Bronchial epithelial cell (primary cell): ENCODE results near the gene TIMM50. TPM values are rescaled to one million over a fixed set of nuclear protein-coding genes. Genes with fewer than 3 reads are reported as not detected.
"Not testable (repeated sequence)": the region's sequence is repeated elsewhere in the genome, so short reads cannot be mapped to it uniquely, and the experiment has no call there.

Experiments used
- DNase-seq: peaks from one replicate; pipeline ENCODE4 v3.0.0-alpha.2; 2010; ENCODE audit warnings: low read depth
- FAIRE-seq: peaks from 2 replicates; lab custom pipeline; 2011; peaks lifted over from hg19 to GRCh38; lab: Jason Lieb, UNC
- H3K27me3 ChIP-seq: 2 replicates; pipeline ENCODE4 v1.5.1; 2011; ENCODE audit warnings: low read length; ENCODE audit not compliant: control insufficient read depth, insufficient read depth
- H3K36me3 ChIP-seq: 2 replicates; pipeline ENCODE4 v1.5.1; 2011; ENCODE audit warnings: low read length; ENCODE audit not compliant: control insufficient read depth, insufficient read depth
- H3K4me3 ChIP-seq: 2 replicates; pipeline ENCODE4 v1.5.1; 2011; ENCODE audit warnings: mild to moderate bottlenecking, low read depth, low read length, control low read depth
- CTCF ChIP-seq: IDR thresholded peaks from 2 replicates; pipeline ENCODE4 v1.5.1; 2011; ENCODE audit warnings: mild to moderate bottlenecking, moderate library complexity, low read length, control low read depth, inconsistent platforms; ENCODE audit not compliant: insufficient read depth, severe bottlenecking
- total RNA-seq: library from RNA; depleted of rRNA; stranded (reverse); fragments of >200 nt; gene quantifications from 2 replicates; pipeline ENCODE4 v1.2.1, GENCODE V29; 2014

The TIMM50 gene
- total RNA-seq, 1 donor from 2014 or later = 84.2 TPM

- TF ChIP-seq CTCF = no peak
- Histone ChIP-seq H3K4me3 (no peak overlapping the region), H3K27me3 (no peaks in the 10 kb centered on the region), H3K36me3 (peaks cover 3% of the 10 kb centered on the region)
- no peak for FAIRE-seq
- DNase-seq = peak; percentile 52
Measured at GRCh38 chr19:39448271-39448670, 32.4 kb upstream of the TIMM50 start.

GRCh38 chr19:39449116-39449797 lies 31.4 kb upstream of the TIMM50 start:
- peaks cover 4% of the 10 kb centered on the region for H3K36me3 ChIP-seq
- no peak for TF ChIP-seq CTCF
- FAIRE-seq (no peak), DNase-seq (no peak)
- H3K27me3 ChIP-seq = no peaks in the 10 kb centered on the region
- H3K4me3 ChIP-seq = no peak overlapping the region

- not testable (repeated sequence) for H3K27me3 ChIP-seq, FAIRE-seq, H3K36me3 ChIP-seq, DNase-seq, H3K4me3 ChIP-seq
Measured at GRCh38 chr19:39451257-39451656, 29.4 kb upstream of the TIMM50 start.

GRCh38 chr19:39463403-39463802 lies 17.2 kb upstream of the TIMM50 start:
- no peak for FAIRE-seq
- Histone ChIP-seq H3K36me3 (peaks cover 40% of the 10 kb centered on the region), H3K27me3 (no peaks in the 10 kb centered on the region), H3K4me3 (no peak overlapping the region)
- DNase-seq = no peak
- no peak for TF ChIP-seq CTCF

GRCh38 chr19:39465956-39466747 lies 14.5 kb upstream of the TIMM50 start:
- H3K36me3 ChIP-seq = peaks cover 43% of the 10 kb centered on the region
- no peaks in the 10 kb centered on the region for H3K27me3 ChIP-seq
- TF ChIP-seq CTCF = no peak
- no peak overlapping the region for H3K4me3 ChIP-seq
- DNase-seq (no peak), FAIRE-seq (no peak)

- DNase-seq = no peak
- FAIRE-seq = no peak
- H3K4me3 ChIP-seq = no peak overlapping the region
- TF ChIP-seq CTCF = no peak
- H3K27me3 ChIP-seq = no peaks in the 10 kb centered on the region
- peaks cover 58% of the 10 kb centered on the region for H3K36me3 ChIP-seq
Measured at GRCh38 chr19:39467941-39468340, 12.7 kb upstream of the TIMM50 start.
